HG02678 (cell line): Measurements from ENCODE around the gene DSCAML1.

Experiments
- ATAC-seq: cut with Tn5 transposase; IDR thresholded peaks from one replicate; pipeline ENCODE4 v1.9.1; 2021; ENCODE audit warnings: mild to moderate bottlenecking, moderate library complexity; ENCODE audit not compliant: unreplicated experiment

The DSCAML1 gene

GRCh38 chr11:117833401-117833891 is 36.4 kb upstream of the DSCAML1 start:
- no peak for ATAC-seq

- ATAC-seq, result no peak
Observed at GRCh38 chr11:117832511-117832910, 35.5 kb upstream of the DSCAML1 start.

- no peak for ATAC-seq
Observed at GRCh38 chr11:117831661-117832415, 34.8 kb upstream of the DSCAML1 start.

- no peak for ATAC-seq
Observed at GRCh38 chr11:117830674-117831351, 33.8 kb upstream of the DSCAML1 start.

DNA sequence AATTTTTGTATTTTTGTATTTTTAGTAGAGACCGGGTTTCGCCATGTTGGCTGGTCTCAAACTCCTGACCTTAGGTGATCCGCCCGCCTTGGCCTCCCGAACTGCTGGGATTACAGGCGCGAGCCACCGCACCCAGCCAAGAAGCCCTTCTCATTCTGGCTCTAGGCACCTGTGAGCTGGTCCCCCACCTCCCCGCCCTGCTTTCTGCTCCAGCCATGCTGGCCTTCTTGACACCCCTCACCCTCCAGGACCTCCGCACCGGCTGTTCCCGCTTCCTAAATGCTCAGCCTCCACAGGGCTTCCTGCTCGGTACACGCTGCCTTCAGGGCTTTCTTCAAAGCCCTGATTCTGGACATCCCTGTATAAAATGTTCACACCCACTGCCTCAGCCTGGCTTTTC is 33.1 kb upstream of the DSCAML1 start:
- ATAC-seq, result no peak

GRCh38 chr11:117829369-117829725 is 32.3 kb upstream of the DSCAML1 start:
- ATAC-seq, result no peak

DNA sequence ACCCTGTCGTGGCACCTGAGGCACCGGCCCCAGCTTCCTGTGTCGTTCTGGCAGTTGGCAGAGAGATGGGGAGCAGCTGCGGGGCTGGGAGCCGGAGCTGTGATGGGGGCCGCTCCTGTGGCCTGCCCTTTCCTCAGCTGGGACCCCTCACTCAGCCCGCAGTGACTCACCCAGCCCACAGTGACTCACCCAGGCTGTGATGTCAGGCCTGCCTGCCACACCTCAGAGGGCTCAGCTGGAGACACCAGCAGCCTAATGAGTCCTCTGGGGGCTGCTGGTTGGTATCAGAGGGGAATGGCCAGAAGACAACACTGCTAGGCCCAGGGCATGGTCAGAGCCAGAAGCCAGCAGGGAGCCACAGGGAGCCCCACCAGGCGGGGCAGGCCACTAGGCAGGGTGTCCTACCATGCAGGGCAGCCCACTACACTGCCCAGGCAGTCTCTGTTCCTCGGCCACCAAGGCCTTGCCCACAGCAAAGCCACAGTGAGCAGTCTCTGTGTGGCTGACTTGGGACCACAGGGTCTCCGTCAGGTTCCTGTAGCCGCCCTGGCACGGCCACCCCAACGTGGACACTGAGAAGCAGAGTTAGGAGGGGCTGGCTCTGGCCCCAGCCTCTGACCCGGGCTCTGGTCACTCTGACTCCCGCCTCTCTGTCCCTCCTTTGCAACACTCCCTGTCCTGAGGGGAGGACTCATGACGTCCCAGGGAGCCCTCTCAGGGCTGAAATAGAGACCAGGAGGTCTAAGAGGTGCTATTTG is 31.8 kb upstream of the DSCAML1 start:
- ATAC-seq, result peak; percentile 51

DNA sequence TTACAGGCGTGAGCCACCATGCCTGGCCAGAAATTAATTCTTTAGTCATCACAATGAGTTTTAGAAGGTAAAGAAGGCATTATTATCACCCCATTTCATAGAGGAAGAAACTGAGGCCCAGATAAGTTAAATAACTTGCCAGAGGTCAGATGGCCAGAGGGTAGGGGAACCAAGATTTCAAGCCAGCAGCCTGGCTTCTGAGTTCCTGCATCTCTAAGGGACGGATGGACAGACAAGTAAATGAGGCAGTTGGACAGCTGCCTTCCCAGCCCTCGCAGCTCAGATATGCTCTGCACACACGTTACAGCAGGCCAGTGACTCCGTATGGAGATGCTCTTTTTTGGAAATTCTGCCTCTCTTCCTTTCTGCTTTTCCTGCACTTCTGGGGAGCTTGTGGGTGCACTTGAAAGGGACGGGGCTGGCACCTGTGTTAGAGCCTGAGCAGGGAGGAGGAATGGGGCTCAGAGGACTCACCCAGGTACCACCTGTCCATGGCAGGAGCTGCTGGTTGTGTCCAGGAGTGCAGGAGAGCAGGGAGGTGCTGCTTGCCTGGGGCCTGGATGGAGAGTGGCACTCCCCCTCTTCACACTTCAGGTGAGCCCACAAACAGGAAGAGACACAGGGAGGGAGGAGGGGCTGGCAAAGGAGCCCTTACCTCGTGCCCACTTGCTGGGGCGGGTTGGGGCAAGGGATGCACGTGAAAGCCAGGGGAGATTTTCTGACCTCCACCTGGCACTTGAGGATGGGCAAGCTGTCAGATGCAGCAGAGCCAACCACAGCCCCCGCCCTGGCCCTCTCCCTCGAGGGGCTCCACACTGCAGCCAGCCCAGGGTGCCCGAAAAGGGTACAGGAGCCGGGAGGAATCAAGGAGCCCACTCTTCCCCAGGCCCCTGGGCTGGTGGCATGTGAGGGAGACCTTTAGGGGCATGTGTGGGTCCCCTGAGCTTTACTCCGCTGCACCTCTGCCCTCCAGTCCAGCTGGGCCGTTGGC is 30.8 kb upstream of the DSCAML1 start:
- no peak for ATAC-seq

- no peak for ATAC-seq
Observed at GRCh38 chr11:117826832-117827231, 29.8 kb upstream of the DSCAML1 start.

GRCh38 chr11:117826190-117826570 is 29.2 kb upstream of the DSCAML1 start:
- no peak for ATAC-seq

GRCh38 chr11:117825538-117826189 is 28.6 kb upstream of the DSCAML1 start:
- ATAC-seq, result no peak

GRCh38 chr11:117824571-117825537 is 27.8 kb upstream of the DSCAML1 start, which contains the start of gene FXYD2:
FXYD2 (minus strand) TSS chr11:117824744; CDS start chr11:117824678, 66 bp downstream.
- ATAC-seq, result no peak

DNA sequence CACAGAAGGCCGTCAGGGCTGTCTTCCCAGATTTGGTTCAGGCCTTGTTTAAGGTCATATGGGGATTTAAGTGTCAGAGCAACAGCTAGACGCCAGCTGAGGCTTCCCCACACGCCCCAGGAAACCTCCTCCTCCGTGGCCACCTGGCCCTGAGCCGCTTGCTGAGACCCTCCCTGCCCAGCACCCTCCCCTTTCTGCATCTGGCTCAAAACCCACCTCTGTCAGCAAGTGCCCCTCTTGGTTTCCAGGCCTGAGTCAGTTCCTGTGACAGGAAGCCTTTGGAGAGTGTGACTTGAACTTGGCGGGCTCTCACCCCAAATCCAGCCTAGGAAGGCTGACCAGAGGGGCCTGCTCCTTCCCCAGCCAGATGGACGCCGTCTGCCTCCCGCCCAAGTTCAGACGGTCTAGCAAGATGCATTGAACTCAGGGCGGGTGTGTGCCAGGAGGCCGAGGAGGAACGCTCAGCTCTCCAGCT is 27.0 kb upstream of the DSCAML1 start:
- no peak for ATAC-seq

GRCh38 chr11:117823294-117823945 is 26.4 kb upstream of the DSCAML1 start:
- ATAC-seq, result no peak

DNA sequence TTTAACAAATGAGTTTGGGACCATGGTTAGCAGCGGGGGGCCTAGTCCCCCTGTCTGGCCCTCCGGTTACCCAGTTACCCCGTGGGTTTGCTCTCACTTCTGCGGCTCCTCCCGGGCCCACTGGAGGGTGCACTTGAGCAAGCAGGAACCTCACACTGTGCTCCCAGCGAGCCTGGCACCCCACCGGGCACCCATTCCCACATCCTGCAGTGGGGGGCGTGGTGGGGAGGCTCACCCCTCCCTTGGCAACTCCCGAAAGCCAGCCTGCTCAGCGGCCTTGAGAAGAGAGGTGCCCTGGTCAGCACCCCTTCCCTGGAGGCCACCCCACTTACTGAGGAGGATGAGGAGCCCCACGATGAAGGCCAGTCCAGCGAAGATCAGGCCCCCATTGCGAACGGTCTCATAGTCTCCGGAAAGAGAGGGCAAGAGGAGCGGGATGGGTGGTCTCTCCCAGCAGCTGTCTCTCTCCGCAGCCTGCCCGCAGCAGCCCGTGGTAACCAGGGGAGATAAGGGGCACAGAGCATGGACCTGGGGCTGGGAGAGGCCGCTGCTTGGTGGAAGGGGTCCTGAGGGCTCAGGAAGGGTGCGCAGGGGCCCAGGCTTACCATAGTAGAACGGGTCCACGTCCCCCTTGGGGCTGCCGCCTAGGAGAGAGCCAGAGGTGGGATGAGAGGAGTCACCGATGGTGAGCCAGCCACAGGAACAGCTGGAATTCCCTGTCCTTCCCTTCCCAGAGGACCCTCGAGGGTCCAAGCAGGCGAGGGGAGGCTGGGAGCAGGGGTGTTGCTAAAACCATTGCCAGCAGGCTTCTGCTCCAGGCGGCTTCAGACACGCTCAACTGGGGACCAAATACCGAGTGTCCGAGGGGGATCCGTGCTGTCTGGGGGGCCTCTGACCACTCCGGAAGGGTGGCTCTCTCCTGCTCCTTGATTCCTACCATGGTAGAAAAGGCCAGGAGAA is 25.3 kb upstream of the DSCAML1 start:
- ATAC-seq, result no peak

DNA sequence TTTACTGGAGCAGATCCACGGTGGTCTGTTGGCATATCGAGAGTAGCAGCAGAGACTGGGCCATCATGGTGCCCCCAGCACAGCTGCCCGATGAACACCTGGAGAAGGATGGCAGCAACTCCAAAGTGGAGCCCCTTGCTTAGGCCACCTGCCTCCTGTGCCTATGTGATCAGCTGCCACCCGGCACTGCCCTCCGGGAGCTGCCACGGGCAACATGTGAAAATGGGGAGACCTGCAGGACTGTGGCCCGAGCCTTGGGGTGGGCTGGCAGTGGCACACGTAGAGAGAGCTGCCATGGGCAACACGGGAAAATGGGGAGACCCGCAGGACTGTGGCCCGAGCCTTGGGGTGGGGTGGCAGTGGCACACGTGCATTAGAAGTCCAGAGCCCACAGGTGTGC is 24.4 kb upstream of the DSCAML1 start:
- ATAC-seq, result no peak

DNA sequence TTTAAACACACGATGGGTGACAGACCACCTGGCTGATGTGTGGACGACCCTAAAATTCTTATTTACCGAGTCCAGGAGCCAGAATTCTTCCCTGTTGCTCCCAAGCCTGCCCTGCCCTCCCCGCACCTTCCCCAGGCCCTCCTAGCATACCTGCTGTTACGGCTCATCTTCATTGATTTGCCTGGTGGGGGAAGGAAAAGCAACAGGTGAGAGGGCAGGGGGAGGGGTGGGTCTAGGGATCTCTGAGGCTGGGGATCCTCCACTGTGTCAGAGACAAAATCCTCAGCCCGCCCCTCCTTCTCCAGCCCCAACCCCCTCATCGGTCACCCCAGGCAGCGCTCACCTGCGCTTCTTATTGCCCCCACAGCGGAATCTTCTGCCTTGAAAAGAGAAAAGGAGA is 23.5 kb upstream of the DSCAML1 start:
- ATAC-seq, result no peak
